Right atrium auricular region (tissue), 2 donors: Measurements from ENCODE around the gene SLC37A3. TPM values are rescaled to one million over a fixed set of nuclear protein-coding genes. Genes with fewer than 3 reads are reported as not detected.

Experiments used
- DNase-seq: peaks from one replicate; pipeline ENCODE4 v3.0.0-alpha.2; 2019; ENCODE audit warnings: low spot score
- H3K27ac ChIP-seq, 2 donors: fragments of 200-600 bp; sonication (generic); 1 replicate in 1 of 2; 2 replicates in 1 of 2; pipeline ENCODE4 v1.5.1; 2016 to 2019
- H3K27me3 ChIP-seq, 2 donors: fragments of 200-600 bp; sonication (generic); one replicate each; pipeline versions ENCODE4 v1.5.1 to v1.6.0; 2017 to 2019
- H3K36me3 ChIP-seq: fragments of 200-600 bp; sonication (generic); one replicate; pipeline ENCODE4 v1.5.1; 2016
- H3K4me1 ChIP-seq, 2 donors: fragments of 200-600 bp; sonication (generic); one replicate each; pipeline versions ENCODE4 v1.5.1 to v1.6.0; 2017 to 2019
- H3K4me3 ChIP-seq, 2 donors: fragments of 200-600 bp; sonication (generic); 1 replicate in 1 of 2; 2 replicates in 1 of 2; pipeline ENCODE4 v1.5.1; 2017 to 2019; ENCODE audit warnings: mild to moderate bottlenecking in 1 of 2, moderate library complexity in 1 of 2
- H3K9me3 ChIP-seq, 2 donors: fragments of 200-600 bp; sonication (generic); one replicate each; pipeline ENCODE4 v1.5.1; 2019
- CTCF ChIP-seq, 2 donors: fragments of 200-600 bp; sonication (generic); IDR thresholded peaks; one replicate each; pipeline ENCODE4 v1.5.1; 2019; ENCODE audit warnings: antibody characterized with exemption in 2 of 2
- total RNA-seq, 2 donors: library from RNA; depleted of rRNA; stranded (reverse); fragments of >200 nt; gene quantifications; one replicate each; pipeline ENCODE4 v1.1.0, GENCODE V29; 2016

Gene SLC37A3
- total RNA-seq, 2 donors from 2014 or later, result 20.1 to 26.6 TPM

GRCh38 chr7:140404565-140405065 is 6.3 kb upstream of the SLC37A3 start:
- H3K36me3 ChIP-seq, result no peaks in the 10 kb centered on the region
- no peak overlapping the region for H3K4me3 ChIP-seq
- H3K27ac ChIP-seq, result no peak overlapping the region
- no peaks in the 10 kb centered on the region for H3K9me3 ChIP-seq
- TF ChIP-seq CTCF (IDR thresholded peaks at IDR 0.05), result no peak
- peaks cover 0 to 7% of the 10 kb centered on the region in 2 donors for H3K4me1 ChIP-seq
- DNase-seq, result no peak
- no peaks in the 10 kb centered on the region for H3K27me3 ChIP-seq

- TF ChIP-seq CTCF (IDR thresholded peaks at IDR 0.05), result no peak
- no peaks in the 10 kb centered on the region for H3K27me3 ChIP-seq
- no peak for DNase-seq
- no peaks in the 10 kb centered on the region for H3K9me3 ChIP-seq
- H3K27ac ChIP-seq, result no peak within 1 kb of the TSS
- peak within 1 kb of the TSS in 1 of 2 donors; percentile 35 for H3K4me3 ChIP-seq
- peaks cover 0 to 7% of the 10 kb centered on the region in 2 donors for H3K4me1 ChIP-seq
- no peaks in the 10 kb centered on the region for H3K36me3 ChIP-seq
Observed at GRCh38 chr7:140403878-140404564, 5.7 kb upstream of the SLC37A3 start, which contains the start of gene RAB19. TSS of gene RAB19 (plus strand) at chr7:140404058. CDS start at chr7:140407647, 3,589 bp downstream.

GRCh38 chr7:140402178-140402835 is 4.0 kb upstream of the SLC37A3 start:
- H3K36me3 ChIP-seq, result no peaks in the 10 kb centered on the region
- H3K27ac ChIP-seq, result no peak overlapping the region
- no peak for DNase-seq
- TF ChIP-seq CTCF (IDR thresholded peaks at IDR 0.05), result no peak
- no peaks in the 10 kb centered on the region for H3K27me3 ChIP-seq
- H3K4me3 ChIP-seq, result no peak overlapping the region
- no peaks in the 10 kb centered on the region for H3K9me3 ChIP-seq
- H3K4me1 ChIP-seq, result peaks cover 0 to 9% of the 10 kb centered on the region in 2 donors

GRCh38 chr7:140400381-140400780 is 2.1 kb upstream of the SLC37A3 start:
- no peaks in the 10 kb centered on the region for H3K27me3 ChIP-seq
- no peak for TF ChIP-seq CTCF (IDR thresholded peaks at IDR 0.05)
- no peak overlapping the region for H3K27ac ChIP-seq
- H3K4me3 ChIP-seq, result no peak overlapping the region
- no peak for DNase-seq
- H3K4me1 ChIP-seq, result peaks cover 0 to 20% of the 10 kb centered on the region in 2 donors
- no peaks in the 10 kb centered on the region for H3K9me3 ChIP-seq
- no peaks in the 10 kb centered on the region for H3K36me3 ChIP-seq

GRCh38 chr7:140398821-140399220 is 491 bp upstream of the SLC37A3 start:
- Histone ChIP-seq H3K9me3 (no peaks in the 10 kb centered on the region), H3K36me3 (no peaks in the 10 kb centered on the region), H3K27ac (no peak overlapping the region), H3K4me1 (peaks cover 0 to 16% of the 10 kb centered on the region in 2 donors), H3K27me3 (no peaks in the 10 kb centered on the region), H3K4me3 (peak overlapping the region in 1 of 2 donors; percentile 98)
- TF ChIP-seq CTCF (IDR thresholded peaks at IDR 0.05), result no peak
- DNase-seq, result no peak
